WI38 (cell line): ENCODE data around the gene NOC2L.

Experiments used
- H3K4me3 ChIP-seq: 2 replicates; pipeline ENCODE4 v1.5.1; 2011; ENCODE audit warnings: low read depth, mild to moderate bottlenecking, control low read depth, low read length
- CTCF ChIP-seq: IDR thresholded peaks from 2 replicates; pipeline ENCODE4 v1.5.1; 2012; ENCODE audit warnings: low read depth, mild to moderate bottlenecking, control low read depth, low read length

The NOC2L gene

GRCh38 chr1:914891-915280 lies 44.2 kb downstream of the NOC2L start:
- TF ChIP-seq CTCF = no peak
- no peak overlapping the region for H3K4me3 ChIP-seq

- no peak for TF ChIP-seq CTCF
- no peak overlapping the region for H3K4me3 ChIP-seq
Measured at GRCh38 chr1:914131-914890, 44.7 kb downstream of the NOC2L start.

- TF ChIP-seq CTCF = no peak
Measured at GRCh38 chr1:913491-914130, 45.4 kb downstream of the NOC2L start.

GRCh38 chr1:912740-913301 lies 46.2 kb downstream of the NOC2L start:
- H3K4me3 ChIP-seq = no peak overlapping the region
- TF ChIP-seq CTCF = no peak

More at GRCh38 chr1:913491-914130, 45.4 kb downstream of the NOC2L start:
- H3K4me3 ChIP-seq = no peak overlapping the region

GRCh38 chr1:911875-912739 lies 46.9 kb downstream of the NOC2L start:
- TF ChIP-seq CTCF = no peak
- no peak overlapping the region for H3K4me3 ChIP-seq

- TF ChIP-seq CTCF = no peak
- no peak overlapping the region for H3K4me3 ChIP-seq
Measured at GRCh38 chr1:910881-911721, 48.0 kb downstream of the NOC2L start.
